A172 (cell line): ENCODE results near the gene CMTM3. TPM values are rescaled to one million over a fixed set of nuclear protein-coding genes. Genes with fewer than 3 reads are reported as not detected.
"Not testable (repeated sequence)": the region's sequence is repeated elsewhere in the genome, so short reads cannot be mapped to it uniquely, and the experiment has no call there.

Experiments
- DNase-seq: peaks from one replicate; pipeline ENCODE4 v3.0.0-alpha.2; 2015; ENCODE audit warnings: low spot score
- total RNA-seq: library from RNA; depleted of rRNA; stranded (reverse); fragments of >200 nt; shearing (Covaris generic); gene quantifications from 2 replicates; pipeline ENCODE4 v1.2.3, GENCODE V29; 2014; rRNA removed

CMTM3 gene, protein sequence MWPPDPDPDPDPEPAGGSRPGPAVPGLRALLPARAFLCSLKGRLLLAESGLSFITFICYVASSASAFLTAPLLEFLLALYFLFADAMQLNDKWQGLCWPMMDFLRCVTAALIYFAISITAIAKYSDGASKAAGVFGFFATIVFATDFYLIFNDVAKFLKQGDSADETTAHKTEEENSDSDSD
- 48.2 and 53.7 TPM in 2 replicates for total RNA-seq

DNA sequence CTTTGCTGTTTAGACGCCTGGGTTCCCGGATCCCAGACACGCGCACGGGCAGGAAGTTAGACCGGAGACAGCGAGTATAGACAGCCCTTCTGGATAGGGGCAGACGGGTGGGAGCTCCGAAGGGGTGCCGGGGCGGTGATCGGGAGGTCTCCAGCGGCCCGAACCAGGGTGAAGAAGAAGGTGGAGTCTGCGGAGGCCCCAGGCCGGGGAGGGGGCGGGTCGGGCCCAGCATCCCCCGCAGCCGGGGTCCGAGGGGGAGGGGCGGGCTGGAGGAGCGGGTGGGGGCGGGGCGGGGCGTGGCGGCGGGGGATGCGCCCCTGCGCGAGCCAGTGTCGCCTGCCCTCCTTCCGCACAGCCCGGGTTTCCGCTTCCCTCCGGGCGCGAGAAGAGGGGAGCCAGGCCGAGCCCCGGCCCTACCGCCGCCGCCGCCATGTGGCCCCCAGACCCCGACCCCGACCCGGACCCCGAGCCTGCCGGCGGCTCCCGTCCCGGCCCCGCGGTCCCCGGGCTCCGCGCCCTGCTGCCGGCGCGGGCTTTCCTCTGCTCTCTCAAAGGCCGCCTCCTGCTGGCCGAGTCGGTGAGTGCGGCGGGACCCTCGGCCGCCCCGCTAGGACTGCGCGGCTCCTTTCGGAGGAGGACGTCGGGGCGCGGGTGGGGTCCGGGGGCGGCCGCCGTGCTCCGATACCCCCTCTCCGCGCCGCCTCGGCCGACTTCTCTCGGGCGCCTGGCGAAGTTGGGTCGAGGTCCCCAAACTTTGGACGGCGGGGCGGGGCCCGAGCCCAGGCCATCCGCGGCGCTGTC is at the start of gene CMTM3:
CMTM3 (plus strand) TSS at position 329 of the 801 bp plus-strand sequence; CDS start at position 431, 102 bp downstream.
- no peak for DNase-seq

DNA sequence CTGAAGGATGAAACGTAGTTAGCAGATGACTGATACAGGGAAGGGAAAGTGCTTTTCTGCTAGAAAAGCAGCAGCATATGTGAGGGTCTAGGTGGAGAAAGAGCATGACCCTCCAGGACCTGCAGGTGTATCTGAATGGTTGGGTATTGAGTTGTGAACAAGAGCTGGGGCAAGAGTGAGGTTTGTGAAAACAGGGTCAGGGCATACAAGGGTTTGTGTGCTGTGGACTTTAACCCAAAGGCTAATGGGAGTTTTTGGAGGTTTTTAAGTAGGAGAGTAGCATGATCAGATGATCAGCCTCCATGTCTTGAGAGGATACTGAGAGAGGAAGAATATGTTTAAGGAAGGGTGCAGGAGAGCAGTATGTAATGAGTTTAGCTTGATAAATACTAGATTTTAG is 44.4 kb upstream of the CMTM3 start:
- no peak for DNase-seq

DNA sequence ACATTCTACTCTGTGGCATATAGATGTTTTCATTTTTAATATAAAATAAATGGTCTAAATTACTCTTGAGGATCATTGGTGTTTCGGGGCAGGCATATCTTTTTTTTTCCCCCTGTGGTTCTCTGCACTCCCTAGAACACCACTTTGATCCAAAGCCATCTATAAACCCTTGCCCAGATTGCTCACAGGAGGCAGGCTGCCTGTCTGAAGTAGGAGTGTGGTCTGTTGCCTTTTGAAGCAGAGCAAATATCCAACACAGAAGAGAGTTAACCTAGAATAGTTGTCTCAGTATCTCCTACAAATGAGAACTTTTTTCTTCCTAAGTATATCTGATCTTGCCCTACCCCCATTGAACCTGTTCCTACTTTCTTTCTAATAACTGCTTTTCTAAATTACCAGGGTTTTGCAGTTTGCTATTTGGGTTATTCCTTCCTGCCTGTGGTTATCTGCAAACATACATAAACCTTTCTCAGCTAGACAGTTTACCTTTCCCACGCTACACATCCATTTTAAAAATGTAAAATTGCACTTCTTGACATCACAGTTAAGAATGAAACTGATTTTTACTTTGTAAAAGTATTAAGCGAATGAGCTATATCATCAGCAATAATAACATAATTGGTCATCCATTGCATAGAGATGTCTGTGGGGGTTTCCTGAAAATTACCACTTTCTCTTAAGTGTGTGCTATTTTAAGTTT is 43.0 kb upstream of the CMTM3 start:
- no peak for DNase-seq

DNA sequence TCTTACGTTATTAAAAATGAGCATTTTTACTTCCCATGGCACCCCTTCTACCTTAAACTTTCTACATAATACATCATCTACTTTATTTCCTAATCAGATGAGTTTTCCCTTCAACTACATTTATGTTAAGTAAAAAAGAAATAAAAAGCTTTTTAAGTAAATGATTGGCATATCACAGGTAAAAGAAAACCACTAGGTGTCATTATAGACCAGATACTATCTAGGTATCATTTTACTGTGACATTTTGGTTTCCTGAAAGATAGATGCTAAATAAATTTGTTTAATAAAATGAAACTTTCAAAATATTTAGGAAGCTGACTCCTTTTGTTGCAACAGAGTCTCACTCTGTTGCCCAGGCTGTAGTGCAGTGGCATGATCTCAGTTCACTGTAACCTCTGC is 42.1 kb upstream of the CMTM3 start:
- DNase-seq, result no peak

DNA sequence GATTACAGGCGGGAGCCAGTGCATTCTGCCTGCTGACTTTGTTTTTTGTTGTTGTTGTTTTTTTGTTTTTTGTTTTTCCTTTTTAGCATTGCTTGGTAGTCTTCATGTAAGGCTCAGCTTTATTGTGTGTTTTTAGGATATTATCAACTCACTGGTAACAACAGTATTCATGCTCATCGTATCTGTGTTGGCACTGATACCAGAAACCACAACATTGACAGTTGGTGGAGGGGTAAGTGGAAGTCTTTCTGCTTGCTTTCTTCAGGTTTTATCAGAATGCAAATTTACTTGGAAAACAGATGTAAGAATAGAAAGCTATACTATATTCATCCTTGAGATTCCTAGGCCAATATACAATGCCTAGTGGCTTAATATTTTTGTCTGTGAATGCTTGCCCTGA is 41.5 kb upstream of the CMTM3 start:
- DNase-seq, result no peak

DNA sequence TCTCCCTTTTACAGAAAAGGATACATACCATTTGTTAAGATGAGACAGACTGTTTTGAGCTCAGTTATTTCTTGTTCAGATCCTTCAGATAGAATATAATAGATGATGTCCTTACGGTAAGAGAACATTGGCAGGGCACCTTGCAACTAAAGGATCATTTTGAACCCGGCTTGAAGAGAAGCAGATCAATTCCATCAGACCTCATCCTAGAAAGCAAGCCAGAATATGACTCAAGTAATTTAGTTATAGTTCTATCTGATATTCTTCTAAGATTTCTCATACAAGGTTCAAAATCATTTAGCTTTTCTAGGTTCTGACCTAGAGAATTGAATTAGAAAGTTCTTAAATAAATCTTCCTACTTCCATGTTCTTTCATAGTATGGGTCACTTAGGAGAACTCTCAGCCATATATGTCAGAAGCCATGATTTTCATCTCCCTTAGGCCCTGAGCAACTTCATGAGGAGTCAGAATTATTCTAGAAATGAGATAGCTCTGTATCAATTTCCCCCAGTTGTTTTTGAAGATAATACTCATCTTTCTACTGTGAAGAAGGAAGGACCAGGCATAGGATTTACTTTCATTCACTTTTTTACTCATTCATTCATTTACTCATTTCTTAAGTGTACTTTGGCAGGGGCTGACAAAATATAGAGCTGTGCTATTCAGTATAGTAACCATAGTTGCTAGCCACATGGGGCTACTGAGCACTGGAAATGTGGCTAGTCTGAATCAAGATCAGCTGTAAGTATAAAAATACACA is 40.8 kb upstream of the CMTM3 start:
- DNase-seq, result no peak

DNA sequence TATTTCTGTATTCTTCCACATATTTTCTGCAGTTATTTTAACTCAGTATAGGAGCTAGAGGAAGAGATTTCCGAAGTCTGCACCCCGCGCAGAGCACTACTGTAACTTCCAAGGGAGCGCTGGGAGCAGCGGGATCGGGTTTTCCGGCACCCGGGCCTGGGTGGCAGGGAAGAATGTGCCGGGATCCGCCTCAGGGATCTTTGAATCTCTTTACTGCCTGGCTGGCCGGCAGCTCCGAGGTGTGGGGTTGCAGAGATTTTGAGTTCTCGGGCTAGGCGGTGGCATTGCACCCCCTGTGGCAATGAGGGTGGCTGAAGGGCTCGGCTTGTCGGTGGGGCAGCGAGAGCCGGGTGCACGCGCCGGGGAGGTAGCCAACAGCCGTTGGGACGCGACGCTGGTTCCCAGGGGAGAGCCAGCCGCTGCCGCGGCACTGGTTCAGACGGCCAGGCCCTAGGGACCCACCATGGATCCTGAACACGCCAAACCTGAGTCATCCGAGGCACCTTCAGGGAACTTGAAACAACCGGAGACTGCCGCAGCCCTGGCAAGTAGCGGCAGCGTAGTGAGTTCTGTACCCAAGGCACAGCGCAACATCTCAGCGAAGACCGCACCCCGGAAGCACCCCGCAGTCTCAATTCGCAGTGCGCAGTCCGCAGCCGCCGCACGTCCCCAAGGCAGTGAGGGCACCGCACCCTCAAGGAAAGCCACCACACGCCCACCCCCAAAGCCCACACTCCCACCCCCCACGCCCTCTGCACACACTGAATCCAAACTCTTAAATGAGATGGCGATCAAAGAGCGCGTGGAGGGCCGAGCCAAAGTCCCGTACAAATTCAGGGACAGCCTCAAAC is 38.2 kb upstream of the CMTM3 start, which contains the start of gene CMTM1:
CMTM1 (plus strand) TSS at position 389 of the 851 bp plus-strand sequence; CDS start at position 464, 75 bp downstream.
- no peak for DNase-seq

DNA sequence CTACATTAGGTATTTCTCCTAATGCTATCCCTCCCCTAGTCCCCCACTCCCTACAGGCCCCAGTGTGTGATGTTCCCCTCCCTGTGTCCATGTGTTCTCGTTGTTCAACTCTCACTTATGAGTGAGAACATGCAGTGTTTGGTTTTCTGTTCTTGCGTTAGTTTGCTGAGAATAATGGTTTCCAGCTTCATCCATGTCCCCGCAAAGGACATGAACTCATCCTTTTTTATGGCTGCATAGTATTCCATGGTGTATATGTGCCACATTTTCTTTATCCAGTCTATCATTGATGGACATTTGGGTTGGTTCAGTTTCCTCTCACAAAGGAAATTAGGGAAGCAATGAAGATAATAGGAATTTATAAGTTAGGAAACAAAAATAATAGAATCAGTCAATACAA is 37.2 kb upstream of the CMTM3 start:
- not testable (repeated sequence) for DNase-seq

DNA sequence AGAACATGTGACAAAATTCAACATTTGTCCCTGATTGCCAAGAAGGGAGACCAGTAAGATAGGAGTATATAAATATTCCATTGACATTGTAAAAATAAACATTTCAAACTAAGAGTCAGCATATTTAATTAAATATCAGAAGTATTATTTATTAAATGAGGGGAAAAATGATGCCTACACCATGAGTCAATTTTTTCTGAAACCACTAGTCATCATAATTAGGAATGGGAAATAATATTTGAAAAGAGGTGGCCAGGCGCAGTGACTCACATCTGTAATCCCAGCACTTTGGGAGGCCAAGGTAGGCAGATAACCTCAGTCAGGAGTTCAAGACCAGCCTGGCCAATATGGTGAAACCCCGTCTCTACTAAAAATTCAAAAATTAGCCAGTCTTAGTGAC is 36.1 kb upstream of the CMTM3 start:
- peak; percentile 23 for DNase-seq

DNA sequence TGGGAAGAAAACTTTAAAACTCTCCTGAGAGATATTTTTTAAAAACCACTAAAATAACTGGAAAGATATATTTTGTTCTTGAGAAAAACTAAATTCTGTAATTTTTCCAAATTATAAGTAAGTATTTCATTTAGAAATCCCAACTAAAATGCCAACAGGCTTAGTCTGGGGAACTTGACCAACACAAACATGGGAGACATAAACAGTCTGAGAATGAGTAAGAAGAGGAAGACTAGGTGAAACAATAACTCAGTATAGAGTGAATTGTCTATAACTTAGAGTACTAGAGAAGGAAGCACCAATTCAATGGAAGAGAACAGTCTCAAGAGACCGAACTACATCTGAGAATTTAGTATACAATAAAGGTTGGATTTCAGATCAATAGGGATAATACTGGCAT is 35.4 kb upstream of the CMTM3 start:
- peak; percentile 40 for DNase-seq

DNA sequence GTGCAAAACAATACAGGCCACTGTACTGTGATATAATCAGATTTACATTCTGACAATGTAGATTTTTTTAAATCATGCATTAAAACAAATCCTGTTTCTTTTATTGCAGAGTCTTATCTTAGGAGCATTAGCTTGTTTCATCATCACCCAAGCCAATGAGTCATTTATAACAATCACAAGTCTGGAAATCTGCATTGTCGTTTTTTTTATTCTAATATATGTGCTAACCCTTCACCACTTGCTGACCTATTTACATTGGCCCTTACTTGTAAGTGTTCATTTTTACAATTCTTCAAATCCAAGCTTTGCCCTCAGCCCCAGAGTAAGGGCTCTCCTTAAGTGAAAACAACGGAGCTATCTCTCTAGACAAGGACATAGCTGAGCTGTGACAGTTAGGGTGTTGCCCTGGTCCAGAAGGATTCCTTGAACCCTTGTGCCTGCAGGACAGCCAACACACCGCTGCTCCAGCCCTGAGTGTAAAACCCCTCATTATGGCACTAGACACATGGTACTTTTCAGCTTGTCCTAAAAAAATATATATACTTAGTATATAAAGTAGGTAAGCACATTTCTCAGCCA is 34.6 kb upstream of the CMTM3 start:
- peak; percentile 59 for DNase-seq

DNA sequence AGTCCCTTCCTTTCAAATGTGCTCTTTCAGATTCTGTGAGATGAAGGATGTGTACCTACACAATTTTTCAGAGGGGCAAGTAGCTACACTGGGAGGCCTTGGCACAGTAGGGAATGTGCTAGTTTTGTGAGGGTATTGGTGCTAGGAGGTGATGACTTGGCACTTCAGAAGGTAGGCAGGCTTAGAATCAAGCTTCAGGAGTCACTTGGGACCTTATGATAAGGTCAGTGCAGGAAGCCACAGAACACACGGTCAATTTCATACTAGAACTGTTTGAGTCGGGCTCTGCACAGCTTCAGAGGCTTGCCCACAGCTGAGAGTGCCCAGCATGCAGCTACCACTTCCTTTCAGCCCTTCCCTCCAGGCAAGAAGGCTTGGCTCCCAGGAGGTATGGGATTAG is 32.1 kb upstream of the CMTM3 start:
- no peak for DNase-seq

DNA sequence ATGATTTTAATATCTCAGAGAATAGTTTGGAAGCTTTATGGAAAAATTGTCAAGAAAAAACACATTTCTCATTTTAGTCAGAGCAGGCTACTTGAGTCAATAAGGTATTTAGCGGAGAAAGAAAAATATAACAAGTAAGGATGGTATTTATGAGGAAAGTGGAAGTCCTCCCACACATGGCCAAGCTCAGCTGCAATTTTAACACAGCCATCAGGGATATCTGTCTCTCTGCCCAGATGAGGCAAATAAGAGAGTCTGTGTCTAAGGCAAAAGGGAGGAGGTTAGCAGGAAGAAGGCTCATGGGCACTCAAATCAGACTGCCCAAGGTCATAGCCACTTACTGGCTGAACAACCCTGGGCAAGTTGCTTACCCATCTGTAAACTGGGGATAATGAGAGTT is 30.4 kb upstream of the CMTM3 start:
- no peak for DNase-seq

DNA sequence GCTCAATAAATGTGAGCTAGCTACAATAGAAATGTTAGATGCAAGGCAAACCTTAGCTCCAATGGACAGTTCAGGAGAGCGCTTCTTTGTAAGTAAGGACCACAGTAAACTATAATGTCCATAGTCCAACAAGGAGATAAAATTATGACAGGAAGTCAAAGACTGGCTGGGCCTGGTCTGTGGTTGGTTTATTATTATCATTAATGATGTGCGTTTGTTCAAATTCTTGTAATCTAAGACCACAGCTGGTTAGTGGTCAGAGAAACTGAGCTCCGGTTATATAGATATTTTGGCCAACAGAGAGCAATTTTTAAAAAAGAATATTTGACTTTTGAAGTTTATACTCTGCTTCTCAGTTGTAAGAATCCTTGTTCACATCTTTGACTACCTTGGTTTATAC is 30.0 kb upstream of the CMTM3 start:
- DNase-seq, result no peak

DNA sequence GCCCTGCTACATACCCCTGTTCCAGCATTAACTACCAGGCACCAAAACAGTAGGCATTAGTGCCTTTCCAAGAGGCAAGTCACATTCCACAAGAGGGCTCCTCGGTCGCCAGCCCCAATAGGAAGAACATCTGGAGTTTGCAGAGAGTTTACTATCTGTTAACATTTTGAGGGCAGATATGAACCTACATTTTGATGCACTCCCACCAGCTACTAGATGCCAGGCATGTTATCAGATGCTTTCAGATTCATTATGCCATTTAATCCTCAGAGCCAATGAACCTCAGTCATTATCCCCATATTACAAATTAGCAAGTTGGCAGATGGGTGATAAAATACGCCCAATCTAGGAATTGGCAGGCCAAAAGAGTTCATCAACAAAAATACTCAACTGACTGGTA is 29.4 kb upstream of the CMTM3 start:
- DNase-seq, result no peak

DNA sequence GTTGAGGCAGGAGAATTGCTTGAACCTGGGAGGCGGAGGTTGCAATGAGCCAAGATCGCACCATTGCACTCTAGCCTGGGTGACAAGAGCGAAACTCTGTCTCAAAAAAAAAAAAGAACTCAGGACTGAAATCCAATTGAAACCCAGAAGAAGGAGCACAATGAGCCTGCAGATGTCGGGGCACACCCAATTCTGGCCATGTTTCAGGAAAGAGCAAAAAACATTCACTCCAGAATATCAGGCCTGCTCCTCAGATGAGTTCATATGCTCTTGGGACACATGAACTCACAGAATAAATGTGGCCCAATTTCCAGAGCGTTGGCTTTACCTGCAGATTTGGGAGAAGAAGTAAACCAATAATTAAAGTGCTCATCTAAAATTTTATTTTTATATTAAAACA is 28.2 kb upstream of the CMTM3 start:
- DNase-seq, result no peak

DNA sequence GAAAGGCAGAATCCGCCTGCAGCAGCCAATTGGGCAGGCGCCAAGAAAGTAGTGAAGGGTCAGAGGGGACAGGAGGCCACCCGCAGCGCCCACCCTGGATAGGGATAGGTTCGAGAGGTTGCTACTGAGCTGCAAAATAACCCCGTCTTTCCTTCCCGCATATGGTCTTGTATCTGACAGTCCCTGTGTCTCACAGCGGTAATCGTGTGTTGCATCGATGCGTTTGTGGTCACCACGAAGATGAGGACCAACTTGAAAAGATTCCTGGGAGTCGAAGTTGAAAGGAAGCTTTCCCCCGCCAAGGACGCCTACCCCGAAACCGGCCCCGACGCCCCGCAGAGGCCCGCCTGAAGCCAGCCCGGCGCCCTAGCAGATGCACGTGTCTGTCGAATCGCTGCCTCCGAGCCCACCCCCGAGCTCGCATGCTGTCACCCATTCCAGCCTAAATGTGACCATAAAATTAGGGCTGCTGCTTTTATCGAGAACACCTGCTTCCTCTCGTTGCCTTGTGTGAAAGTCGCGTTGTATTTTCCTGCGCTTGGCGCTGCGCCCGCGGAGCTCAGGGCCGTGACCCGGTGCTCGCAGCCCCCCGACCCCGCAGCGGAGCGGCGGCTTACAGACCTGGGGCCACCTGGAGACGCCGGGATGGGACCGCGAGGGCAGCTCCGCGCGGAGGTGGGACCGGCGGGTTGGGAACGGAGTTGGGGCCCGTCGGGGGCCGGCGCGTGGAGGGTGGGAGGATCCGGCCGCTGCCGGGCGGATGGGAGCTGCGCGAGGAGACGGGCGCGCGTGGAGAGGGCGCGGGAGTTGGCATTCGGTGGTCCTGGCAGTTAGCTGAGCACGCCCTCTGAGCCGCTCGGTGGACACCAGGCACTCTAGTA is 25.6 kb upstream of the CMTM3 start, which contains the start of gene CMTM2:
CMTM2 (plus strand) TSS at position 813 of the 881 bp plus-strand sequence. CDS start 145 bp downstream, outside the sequence.
- no peak for DNase-seq

DNA sequence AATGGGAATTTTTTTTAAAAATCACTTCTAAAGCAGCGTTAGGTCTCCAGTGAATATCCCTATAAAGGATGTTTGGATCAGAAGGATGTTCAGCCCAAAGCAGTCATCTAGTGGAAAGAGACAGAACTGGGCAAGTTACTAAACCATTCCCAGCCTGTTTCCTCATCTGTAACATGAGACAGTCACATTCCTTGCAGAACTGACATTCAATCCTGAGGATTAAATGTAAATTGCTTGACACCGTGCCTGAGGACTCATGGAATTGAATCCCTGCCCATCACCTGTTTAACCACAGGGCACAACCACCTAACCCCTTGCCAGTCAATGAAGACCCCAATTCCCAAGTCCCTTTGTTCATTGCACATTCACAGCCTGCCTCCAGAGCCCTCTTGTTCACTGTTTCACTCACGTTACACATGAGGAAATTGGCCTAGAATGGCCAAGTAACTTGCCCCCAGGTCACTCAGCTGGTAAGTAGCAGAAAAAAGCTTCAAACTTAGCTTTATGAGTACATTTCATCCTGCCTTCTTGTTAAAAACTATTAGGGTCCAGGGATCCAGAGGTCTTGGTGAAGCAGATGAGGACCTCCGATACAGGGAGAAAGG is 23.8 kb upstream of the CMTM3 start:
- DNase-seq, result peak; percentile 16
